SK-N-SH treated with all-trans-retinoic acid at 6 μM for 48 hours (cell line): ENCODE measurements around the gene NUP210L.

Experiments used
- ATAC-seq: fragments of 200-7000 bp; cut with Tn5 transposase; 3 replicates; pipeline ENCODE4 v1.9.1; 2020; ENCODE audit warnings: mild to moderate bottlenecking, moderate library complexity
- ARNTL ChIP-seq: fragments of 450-650 bp; formaldehyde crosslinking; IDR thresholded peaks from 2 replicates; pipeline ENCODE4 v1.5.0; 2020; ENCODE audit warnings: low read depth, mild to moderate bottlenecking, moderate library complexity, borderline replicate concordance
- BACH2 ChIP-seq: fragments of 250-450 bp; sonication (Bioruptor Pico); IDR thresholded peaks from 2 replicates; pipeline ENCODE4 v1.9.0; 2021; ENCODE audit warnings: mild to moderate bottlenecking, borderline replicate concordance
- CSDC2 ChIP-seq: fragments of 250-450 bp; sonication (Bioruptor Pico); IDR thresholded peaks from 2 replicates; pipeline ENCODE4 v1.5.0; 2020; ENCODE audit warnings: mild to moderate bottlenecking, moderate library complexity
- ESRRG ChIP-seq: fragments of 250-450 bp; sonication (Bioruptor Pico); IDR thresholded peaks from 2 replicates; pipeline ENCODE4 v1.6.1; 2021; ENCODE audit warnings: mild to moderate bottlenecking
- GLIS3 ChIP-seq: fragments of 250-450 bp; sonication (Bioruptor Pico); IDR thresholded peaks from 2 replicates; pipeline ENCODE4 v1.5.0; 2020; ENCODE audit warnings: mild to moderate bottlenecking, moderate library complexity
- ISL1 ChIP-seq: fragments of 250-450 bp; sonication (Bioruptor Pico); IDR thresholded peaks from 2 replicates; pipeline ENCODE4 v2.1.2; 2022; ENCODE audit warnings: mild to moderate bottlenecking, moderate library complexity
- PATZ1 ChIP-seq: fragments of 250-450 bp; sonication (Bioruptor Pico); IDR thresholded peaks from 2 replicates; pipeline ENCODE4 v1.8.0; 2020; ENCODE audit warnings: mild to moderate bottlenecking, moderate library complexity, borderline replicate concordance
- POU6F1 ChIP-seq: fragments of 250-450 bp; sonication (Bioruptor Pico); IDR thresholded peaks from 2 replicates; pipeline ENCODE4 v1.8.0; 2021; ENCODE audit warnings: low read depth, mild to moderate bottlenecking, moderate library complexity, borderline replicate concordance
- PPARA ChIP-seq: fragments of 250-450 bp; sonication (Bioruptor Pico); IDR thresholded peaks from 2 replicates; pipeline ENCODE4 v1.5.0; 2020; ENCODE audit warnings: mild to moderate bottlenecking, borderline replicate concordance
- RARB ChIP-seq: fragments of 250-450 bp; sonication (Bioruptor Pico); IDR thresholded peaks from 2 replicates; pipeline ENCODE4 v1.8.0; 2021; ENCODE audit warnings: mild to moderate bottlenecking, moderate library complexity
- SNAI2 ChIP-seq: fragments of 250-450 bp; sonication (Bioruptor Pico); IDR thresholded peaks from 2 replicates; pipeline ENCODE4 v1.5.0; 2020; ENCODE audit warnings: mild to moderate bottlenecking, moderate library complexity
- TCF4 ChIP-seq: fragments of 250-450 bp; sonication (Bioruptor Pico); IDR thresholded peaks from 2 replicates; pipeline ENCODE4 v1.8.0; 2021; ENCODE audit warnings: mild to moderate bottlenecking, moderate library complexity, borderline replicate concordance
- TOX ChIP-seq: fragments of 250-450 bp; sonication (Bioruptor Pico); IDR thresholded peaks from 2 replicates; pipeline ENCODE4 v1.8.0; 2021; ENCODE audit warnings: mild to moderate bottlenecking, moderate library complexity, borderline replicate concordance
- ZC3H10 ChIP-seq: fragments of 250-450 bp; sonication (Bioruptor Pico); IDR thresholded peaks from 2 replicates; pipeline ENCODE4 v1.5.1; 2021; ENCODE audit warnings: mild to moderate bottlenecking, moderate library complexity
- ZFP3 ChIP-seq: fragments of 250-450 bp; sonication (Bioruptor Pico); IDR thresholded peaks from 2 replicates; pipeline ENCODE4 v1.5.0; 2020; ENCODE audit warnings: mild to moderate bottlenecking, moderate library complexity
- ZFP30 ChIP-seq: fragments of 450-650 bp; formaldehyde crosslinking; IDR thresholded peaks from 2 replicates; pipeline ENCODE4 v1.5.0; 2022; ENCODE audit warnings: mild to moderate bottlenecking, moderate library complexity
- ZNF565 ChIP-seq: fragments of 450-650 bp; formaldehyde crosslinking; conservative IDR thresholded peaks from 2 replicates; pipeline ENCODE4 v1.5.0; 2020; ENCODE audit warnings: low read depth, mild to moderate bottlenecking, moderate library complexity
- ZNF70 ChIP-seq: fragments of 450-650 bp; formaldehyde crosslinking; IDR thresholded peaks from 2 replicates; pipeline ENCODE4 v1.5.0; 2020; ENCODE audit warnings: mild to moderate bottlenecking, moderate library complexity
- ZNF8 ChIP-seq: fragments of 450-650 bp; formaldehyde crosslinking; IDR thresholded peaks from 2 replicates; pipeline ENCODE4 v1.5.0; 2020; ENCODE audit warnings: mild to moderate bottlenecking, moderate library complexity
- TF ChIP-seq, protein P1 (sequence below): fragments of 250-450 bp; sonication (Bioruptor Pico); IDR thresholded peaks from 2 replicates; pipeline ENCODE4 v1.5.1; 2021; ENCODE audit warnings: mild to moderate bottlenecking, moderate library complexity
- TF ChIP-seq, protein P2 (sequence below): fragments of 250-450 bp; sonication (Bioruptor Pico); IDR thresholded peaks from 2 replicates; pipeline ENCODE4 v1.5.1; 2020; ENCODE audit warnings: low read depth, mild to moderate bottlenecking, moderate library complexity
- TF ChIP-seq, protein P3 (sequence below): fragments of 250-450 bp; sonication (Bioruptor Pico); IDR thresholded peaks from 2 replicates; pipeline ENCODE4 v1.5.0; 2020; ENCODE audit warnings: mild to moderate bottlenecking, moderate library complexity

The NUP210L gene

GRCh38 chr1:154117642-154118041 lies 37.2 kb downstream of the NUP210L start:
- no peak for ATAC-seq
- TF ChIP-seq ISL1 (no peak), RARB (CRISPR knock-in tag) (no peak), ZC3H10 (CRISPR knock-in tag) (no peak), ZNF8 (no peak), TCF4 (CRISPR knock-in tag) (no peak), ESRRG (CRISPR knock-in tag) (no peak), ZFP3 (CRISPR knock-in tag) (no peak), PPARA (CRISPR knock-in tag) (no peak), ZNF565 (CRISPR knock-in tag) (no peak), CSDC2 (CRISPR knock-in tag) (no peak), POU6F1 (CRISPR knock-in tag) (no peak), TOX (CRISPR knock-in tag) (no peak), ZFP30 (CRISPR knock-in tag) (no peak), GLIS3 (no peak), ZNF70 (no peak)
- TF ChIP-seq, protein P1, sequence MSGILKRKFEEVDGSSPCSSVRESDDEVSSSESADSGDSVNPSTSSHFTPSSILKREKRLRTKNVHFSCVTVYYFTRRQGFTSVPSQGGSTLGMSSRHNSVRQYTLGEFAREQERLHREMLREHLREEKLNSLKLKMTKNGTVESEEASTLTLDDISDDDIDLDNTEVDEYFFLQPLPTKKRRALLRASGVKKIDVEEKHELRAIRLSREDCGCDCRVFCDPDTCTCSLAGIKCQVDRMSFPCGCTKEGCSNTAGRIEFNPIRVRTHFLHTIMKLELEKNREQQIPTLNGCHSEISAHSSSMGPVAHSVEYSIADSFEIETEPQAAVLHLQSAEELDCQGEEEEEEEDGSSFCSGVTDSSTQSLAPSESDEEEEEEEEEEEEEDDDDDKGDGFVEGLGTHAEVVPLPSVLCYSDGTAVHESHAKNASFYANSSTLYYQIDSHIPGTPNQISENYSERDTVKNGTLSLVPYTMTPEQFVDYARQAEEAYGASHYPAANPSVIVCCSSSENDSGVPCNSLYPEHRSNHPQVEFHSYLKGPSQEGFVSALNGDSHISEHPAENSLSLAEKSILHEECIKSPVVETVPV: no peak
- TF ChIP-seq, protein P2, sequence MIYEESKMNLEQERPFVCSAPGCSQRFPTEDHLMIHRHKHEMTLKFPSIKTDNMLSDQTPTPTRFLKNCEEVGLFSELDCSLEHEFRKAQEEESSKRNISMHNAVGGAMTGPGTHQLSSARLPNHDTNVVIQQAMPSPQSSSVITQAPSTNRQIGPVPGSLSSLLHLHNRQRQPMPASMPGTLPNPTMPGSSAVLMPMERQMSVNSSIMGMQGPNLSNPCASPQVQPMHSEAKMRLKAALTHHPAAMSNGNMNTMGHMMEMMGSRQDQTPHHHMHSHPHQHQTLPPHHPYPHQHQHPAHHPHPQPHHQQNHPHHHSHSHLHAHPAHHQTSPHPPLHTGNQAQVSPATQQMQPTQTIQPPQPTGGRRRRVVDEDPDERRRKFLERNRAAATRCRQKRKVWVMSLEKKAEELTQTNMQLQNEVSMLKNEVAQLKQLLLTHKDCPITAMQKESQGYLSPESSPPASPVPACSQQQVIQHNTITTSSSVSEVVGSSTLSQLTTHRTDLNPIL (CRISPR knock-in tag): no peak
- TF ChIP-seq, protein P3, sequence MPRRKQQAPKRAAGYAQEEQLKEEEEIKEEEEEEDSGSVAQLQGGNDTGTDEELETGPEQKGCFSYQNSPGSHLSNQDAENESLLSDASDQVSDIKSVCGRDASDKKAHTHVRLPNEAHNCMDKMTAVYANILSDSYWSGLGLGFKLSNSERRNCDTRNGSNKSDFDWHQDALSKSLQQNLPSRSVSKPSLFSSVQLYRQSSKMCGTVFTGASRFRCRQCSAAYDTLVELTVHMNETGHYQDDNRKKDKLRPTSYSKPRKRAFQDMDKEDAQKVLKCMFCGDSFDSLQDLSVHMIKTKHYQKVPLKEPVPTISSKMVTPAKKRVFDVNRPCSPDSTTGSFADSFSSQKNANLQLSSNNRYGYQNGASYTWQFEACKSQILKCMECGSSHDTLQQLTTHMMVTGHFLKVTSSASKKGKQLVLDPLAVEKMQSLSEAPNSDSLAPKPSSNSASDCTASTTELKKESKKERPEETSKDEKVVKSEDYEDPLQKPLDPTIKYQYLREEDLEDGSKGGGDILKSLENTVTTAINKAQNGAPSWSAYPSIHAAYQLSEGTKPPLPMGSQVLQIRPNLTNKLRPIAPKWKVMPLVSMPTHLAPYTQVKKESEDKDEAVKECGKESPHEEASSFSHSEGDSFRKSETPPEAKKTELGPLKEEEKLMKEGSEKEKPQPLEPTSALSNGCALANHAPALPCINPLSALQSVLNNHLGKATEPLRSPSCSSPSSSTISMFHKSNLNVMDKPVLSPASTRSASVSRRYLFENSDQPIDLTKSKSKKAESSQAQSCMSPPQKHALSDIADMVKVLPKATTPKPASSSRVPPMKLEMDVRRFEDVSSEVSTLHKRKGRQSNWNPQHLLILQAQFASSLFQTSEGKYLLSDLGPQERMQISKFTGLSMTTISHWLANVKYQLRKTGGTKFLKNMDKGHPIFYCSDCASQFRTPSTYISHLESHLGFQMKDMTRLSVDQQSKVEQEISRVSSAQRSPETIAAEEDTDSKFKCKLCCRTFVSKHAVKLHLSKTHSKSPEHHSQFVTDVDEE (CRISPR knock-in tag): no peak
- TF ChIP-seq, all 23 proteins: peak for 0

- peak; percentile 45; the same call in 1 of the 3 replicates for ATAC-seq
- TF ChIP-seq PPARA (CRISPR knock-in tag): no peak
- TF ChIP-seq BACH2: no peak
- TF ChIP-seq ARNTL (CRISPR knock-in tag): no peak
- TF ChIP-seq ZFP30 (CRISPR knock-in tag): no peak
- TF ChIP-seq PATZ1 (CRISPR knock-in tag): no peak
- TF ChIP-seq ESRRG (CRISPR knock-in tag): no peak
- TF ChIP-seq ZNF8: no peak
- no peak for TF ChIP-seq SNAI2 (CRISPR knock-in tag)
- TF ChIP-seq RARB (CRISPR knock-in tag): no peak
- no peak for TF ChIP-seq TOX (CRISPR knock-in tag)
- no peak for TF ChIP-seq ISL1
- no peak for TF ChIP-seq GLIS3
- TF ChIP-seq ZNF70: no peak
- TF ChIP-seq, protein P3 (CRISPR knock-in tag): no peak
- TF ChIP-seq POU6F1 (CRISPR knock-in tag): no peak
- no peak for TF ChIP-seq ZFP3 (CRISPR knock-in tag)
- no peak for TF ChIP-seq ZC3H10 (CRISPR knock-in tag)
- TF ChIP-seq, protein P1: no peak
- TF ChIP-seq CSDC2 (CRISPR knock-in tag): no peak
Measured at GRCh38 chr1:154115180-154115579, 39.7 kb downstream of the NUP210L start.
